HG02623 (cell line): ENCODE measurements around the gene PLSCR5.
A peak's percentile ranks its signal among the peaks of the same experiment; 100 is the strongest.

Source experiments
- ATAC-seq: cut with Tn5 transposase; IDR thresholded peaks from one replicate; pipeline ENCODE4 v1.9.1; 2021; ENCODE audit warnings: moderate library complexity; ENCODE audit not compliant: unreplicated experiment

Gene PLSCR5, protein sequence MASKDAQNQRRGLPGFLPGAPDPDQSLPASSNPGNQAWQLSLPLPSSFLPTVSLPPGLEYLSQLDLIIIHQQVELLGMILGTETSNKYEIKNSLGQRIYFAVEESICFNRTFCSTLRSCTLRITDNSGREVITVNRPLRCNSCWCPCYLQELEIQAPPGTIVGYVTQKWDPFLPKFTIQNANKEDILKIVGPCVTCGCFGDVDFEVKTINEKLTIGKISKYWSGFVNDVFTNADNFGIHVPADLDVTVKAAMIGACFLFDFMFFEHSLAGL

DNA sequence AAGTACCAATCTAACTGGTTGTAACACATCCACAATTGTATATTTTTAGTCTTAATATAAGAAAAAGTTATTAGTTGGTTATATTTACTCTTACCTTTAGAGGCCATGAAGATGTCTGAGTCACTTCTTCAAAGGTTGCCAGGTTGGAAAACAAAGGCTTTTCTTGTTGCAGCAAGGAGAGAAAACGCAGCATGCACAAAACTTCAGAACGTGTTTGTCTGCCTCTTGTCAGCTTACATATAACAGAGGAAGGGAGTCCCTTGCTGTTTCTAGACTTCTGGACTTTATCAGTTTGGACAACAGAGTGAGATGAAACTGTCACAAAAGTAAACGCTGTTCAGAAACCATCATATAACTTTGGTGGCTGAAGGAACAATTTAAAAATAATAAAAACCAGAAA is at the start of gene PLSCR5:
PLSCR5 (minus strand) TSS at position 241 of the 400 bp plus-strand sequence; CDS start at position 107, 134 bp downstream.
- no peak for ATAC-seq

DNA sequence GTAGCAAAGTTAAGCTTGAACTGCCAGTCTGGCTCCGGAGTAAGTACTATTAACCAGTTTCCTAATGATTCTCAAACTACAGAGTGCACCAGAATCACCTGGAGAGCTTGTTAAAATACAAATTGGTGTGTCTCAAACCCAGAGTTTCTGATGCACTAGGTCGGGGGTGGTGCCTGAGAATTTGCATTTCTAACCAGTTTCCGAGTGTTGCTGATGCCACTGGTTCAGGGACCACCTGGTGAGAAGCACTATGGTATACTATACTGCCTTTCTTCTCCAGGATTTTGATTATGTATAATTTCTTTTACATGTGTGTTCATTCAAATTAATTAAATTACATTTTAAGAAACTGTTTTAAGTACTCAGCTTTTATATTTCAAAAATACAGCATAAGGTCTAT is 48.8 kb upstream of the PLSCR5 start:
- ATAC-seq = no peak

DNA sequence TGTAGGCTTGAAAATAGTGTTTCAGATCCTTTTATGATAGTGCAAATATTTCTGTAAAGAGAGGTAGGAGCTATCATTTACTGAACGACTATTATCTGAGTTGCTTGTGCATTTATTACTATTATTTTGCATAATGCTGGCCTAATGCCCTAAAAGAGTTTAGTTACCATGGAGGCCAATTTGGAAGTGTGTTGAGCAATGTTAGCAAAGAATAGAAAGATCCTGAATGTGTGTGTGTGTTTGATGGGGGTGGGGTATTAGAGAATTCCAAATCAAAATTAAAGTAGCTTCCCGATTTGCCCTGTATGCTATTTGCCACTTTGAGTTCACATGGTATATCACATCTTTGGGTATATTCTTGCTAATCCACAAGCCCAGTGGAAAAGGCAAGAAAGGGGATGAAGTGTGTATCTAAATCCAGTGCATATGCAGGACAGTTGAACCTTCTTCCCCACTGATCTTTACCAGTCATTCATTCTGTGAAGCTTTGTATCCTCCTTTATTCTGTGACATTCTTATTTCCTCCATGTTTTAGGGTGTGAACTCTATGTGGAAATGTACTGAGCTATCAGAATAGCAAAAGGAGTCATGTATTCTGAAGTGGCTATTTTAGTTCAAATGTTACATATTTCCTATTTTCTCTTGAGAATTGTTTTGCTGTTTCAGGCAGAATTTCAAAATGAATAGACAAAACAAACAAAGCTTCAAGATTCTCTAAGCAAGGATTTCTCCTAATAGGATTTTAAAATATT is 45.7 kb upstream of the PLSCR5 start:
- no peak for ATAC-seq

DNA sequence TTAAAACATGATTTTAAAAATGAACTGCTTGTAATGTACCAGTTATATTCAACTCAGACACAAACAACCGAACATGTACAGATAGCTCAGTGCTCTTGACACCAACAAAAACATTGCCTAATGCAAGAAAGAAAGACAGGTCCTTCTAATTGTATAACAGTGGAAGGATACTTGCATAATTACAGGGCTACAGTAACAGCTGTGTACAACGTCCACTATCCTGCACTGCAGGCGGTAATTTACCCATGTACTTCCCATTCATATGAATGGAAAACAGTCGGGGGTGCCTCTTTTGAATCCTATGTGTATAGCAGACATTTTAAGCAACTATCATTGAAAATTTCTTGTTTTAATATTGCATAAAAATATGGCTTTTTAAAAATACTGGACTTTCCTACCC is 41.1 kb upstream of the PLSCR5 start:
- ATAC-seq = no peak

DNA sequence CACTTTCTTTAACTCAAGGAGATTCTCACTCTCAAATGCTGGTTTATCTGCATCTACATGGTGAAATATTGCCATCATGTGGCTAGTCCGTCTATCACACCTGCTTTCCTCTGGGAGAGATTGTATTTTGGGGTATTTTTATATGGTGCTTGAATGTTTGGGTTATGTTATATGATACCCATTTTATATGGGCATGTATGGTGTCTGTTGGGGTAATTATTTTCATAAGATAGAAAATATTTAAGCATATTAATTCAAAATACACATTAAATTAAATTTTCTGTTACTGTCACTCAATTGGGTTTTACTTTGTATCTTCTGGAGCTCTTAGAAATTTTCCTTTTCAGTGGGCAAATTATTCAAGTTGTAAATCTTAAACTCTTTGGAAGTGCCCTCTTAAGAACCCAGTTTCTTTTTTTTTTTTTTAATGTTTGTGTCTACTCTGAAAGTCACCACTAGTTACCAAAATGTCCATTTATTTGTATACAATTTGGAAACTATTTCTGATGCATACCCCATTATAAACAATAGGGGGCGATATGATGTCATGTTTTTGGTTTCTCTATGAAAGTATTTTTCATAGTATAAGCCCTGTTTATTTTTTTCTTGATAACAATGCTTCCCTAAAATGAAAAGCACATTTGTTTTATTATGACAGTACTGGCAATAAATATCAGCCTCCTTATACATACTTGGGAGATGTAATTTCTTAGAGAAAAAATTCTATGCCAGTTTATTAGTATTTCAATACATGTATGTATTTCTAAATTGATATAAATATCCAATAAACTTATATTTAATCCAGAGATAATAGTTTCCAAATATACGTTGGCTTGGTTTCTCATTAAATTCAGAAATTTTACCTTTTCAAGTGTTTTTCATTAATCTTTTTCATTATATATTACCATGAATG is 36.1 kb upstream of the PLSCR5 start:
- peak; percentile 76 for ATAC-seq

DNA sequence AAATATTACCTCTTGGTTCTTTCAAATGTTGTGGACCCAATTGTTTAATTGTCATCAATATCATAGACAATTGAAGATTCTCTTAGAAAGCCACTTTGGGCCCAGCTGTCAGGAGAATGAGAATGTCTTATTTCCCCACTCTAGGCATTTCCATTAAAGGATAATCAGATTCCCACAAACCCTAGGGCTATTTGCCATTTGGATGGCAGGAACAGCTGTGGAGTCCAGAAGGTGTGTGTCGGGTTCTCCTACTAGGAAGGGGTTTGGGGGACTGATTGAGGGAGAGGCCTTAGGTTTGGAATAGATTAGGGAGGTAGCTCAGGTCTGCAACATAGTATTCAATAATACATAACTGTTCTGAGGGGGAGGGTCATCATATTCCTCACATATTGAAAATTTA is 35.2 kb upstream of the PLSCR5 start:
- ATAC-seq = no peak

DNA sequence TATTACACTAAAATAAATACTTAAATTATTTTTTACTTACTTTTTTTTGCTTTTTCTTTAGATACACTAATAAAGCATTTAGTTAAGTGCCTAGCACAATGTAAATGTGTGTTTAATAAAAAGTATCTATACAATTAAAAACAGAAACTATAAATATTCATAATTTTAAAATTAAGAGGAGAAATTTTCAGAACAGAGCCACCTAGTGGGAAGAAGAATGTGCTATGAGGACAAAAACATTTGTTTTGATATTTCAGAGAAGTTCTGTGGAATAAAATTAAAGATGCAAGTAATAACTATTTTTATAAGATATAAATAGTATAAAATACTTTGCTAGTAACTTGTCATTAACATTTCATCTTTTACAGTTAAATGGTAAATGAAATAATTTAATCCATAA is 33.6 kb upstream of the PLSCR5 start:
- ATAC-seq = no peak

DNA sequence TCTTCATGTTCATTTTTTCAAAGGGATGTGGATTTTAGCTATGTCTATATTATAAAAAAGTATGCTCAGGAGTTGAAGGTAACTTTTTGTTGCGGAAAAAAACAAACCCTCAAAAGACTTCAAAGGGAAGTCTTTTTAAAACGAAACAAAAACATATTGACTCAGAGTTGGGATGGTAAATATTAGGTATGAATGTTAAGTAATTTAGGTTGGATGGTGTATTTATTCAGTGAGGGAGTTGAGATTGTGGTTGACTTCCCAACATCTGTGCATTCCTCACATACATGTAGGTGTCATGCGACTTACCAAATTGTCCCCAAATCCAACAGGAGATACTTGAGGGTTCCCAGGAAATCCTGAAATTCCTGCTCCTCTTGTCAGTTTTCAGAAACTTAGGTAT is 32.7 kb upstream of the PLSCR5 start:
- ATAC-seq = no peak

DNA sequence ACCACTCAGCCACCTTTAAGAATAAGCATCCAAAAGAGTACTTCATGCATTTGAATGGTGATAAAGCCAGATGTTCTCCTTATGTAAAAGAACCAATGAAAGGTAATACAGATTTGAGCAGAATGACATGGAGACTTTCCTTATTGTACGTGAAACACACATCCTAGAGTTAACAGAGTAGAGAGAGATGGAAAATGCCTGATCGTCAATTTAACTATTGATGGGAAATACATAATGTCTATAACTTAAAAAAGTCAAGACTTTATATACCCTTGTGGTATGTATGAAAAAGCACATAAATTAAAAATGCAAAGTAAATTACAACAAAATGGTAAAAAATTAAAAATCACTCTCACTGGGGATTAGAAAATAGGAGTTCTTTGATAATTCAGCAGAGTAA is 31.7 kb upstream of the PLSCR5 start:
- no peak for ATAC-seq

DNA sequence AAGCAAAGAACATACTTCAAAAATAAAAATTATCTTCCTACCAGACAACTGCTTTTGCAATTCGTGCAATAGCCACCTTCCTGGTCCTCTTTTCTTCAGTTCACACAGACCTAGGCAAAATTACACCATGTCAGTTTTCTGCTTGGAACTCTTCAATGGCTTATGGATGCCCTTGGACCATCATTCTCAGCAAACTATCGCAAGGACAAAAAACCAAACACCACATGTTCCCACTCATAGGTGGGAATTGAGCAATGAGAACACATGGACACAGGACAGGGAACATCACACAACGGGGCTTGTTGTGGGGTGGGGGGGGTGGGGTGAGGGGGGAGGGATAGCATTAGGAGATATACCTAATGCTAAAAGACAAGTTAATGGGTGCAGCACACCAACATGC is 29.2 kb upstream of the PLSCR5 start:
- no peak for ATAC-seq

DNA sequence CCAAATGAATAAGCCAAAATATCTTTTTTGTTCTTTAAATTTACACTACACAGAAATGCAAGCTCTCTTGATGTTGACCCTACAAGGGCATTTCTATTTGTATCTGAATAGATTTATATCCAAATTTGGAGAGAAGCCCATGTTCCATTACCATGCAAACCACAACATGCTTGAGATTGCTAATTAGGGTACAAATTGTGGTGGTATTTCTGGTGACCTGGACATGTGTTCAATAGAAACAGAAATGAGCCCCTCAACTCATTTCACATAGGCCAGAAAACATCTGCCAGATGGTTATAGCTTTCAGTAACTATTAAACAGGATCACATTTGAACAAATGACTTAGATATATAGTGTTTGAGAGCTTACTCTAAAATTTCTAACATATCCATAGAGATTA is 23.5 kb upstream of the PLSCR5 start:
- ATAC-seq = no peak

DNA sequence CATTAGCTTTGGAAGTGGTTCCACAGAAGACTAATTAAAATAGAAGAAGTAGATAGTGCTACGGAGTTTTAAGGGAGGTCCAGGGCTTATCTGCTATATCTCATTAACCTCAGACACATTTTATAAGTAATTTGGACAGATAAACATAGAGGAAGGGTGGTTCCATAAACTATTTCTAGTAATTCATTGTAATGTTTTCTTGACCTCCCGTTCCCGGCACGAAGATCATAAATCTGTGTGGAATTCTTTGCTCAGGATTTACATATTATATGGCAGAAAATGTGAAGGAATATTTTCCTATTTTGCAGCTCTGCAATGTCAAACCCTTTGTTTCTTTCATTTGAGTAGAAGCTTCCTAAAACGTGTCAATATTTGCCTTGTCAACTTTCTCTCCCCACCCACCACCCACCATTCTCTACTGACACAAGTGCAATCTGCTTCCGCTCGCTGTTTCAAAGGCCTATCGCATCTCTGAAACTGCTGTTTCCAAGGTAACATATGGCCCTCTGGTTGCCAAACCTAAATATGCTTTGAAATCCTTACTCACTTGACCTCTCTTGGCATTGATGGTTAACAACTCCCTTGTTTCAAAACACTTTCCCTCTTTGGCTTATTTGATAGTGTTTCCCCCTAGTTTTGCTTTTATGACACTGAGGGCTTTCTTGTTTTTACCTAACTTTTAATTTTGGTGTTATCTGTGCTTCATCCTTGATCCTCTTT is 21.4 kb upstream of the PLSCR5 start:
- no peak for ATAC-seq

DNA sequence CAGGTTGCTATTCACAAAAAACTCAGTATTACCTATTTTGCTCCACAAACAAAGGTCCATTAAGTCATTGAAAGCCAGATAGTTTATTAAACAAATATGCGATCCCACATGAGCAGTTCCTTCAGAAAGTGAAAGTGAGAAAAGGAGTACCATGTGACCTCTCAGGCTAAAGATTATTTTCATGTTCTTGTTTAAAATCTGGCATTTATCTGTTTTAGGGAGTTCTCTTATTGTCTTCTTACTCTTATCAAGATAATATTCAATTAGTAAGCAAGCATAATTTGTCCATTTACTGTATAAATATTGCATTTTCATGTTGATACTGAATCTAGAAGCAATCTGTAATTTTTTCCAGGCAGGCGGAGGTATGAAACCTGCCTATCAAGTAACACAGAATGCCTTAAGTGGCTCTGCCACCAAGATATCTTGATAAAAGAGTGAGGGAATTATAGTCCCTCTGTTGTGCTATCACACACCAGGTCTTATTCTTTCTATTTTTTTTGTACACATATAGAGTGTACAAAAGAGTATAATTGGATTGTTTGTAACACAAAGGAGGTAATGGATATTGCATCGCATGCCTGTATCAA is 20.1 kb upstream of the PLSCR5 start:
- ATAC-seq = peak; percentile 62

DNA sequence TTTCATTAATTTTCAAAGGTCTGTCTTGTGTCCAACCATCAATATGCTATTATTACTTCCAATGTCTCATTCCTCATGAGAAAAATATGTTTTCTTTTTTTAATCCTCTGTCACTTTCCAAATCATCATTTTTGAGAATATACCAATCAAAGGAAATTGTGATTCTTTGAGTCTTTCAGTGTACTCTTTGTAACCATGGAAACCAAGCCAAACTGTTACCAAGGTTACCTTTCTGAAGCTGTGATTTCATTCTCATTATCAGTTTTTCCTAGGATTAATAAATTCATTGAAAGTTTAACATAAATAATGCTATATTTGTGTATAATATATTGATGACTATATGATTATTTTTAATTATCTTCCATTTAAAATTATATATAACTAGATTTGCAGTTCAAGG is 16.6 kb upstream of the PLSCR5 start:
- ATAC-seq = no peak

DNA sequence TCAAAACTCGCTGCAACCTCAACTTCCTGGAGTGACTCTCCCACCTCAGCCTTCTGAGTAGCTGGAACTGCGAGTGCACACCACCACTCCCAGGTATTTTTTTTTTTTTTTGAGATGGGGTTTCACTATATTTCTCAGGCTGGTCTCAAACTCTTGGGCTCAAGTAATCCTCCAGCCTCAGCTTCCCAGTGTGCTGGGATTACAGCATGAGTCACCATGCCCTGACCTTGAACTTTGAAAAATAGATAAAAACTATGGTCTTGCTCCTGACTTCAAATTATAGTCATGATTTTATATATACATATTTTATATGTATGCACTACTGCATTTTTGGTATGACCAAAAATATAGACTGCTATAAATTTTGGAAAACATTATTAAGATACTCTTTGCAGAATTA is 6.9 kb upstream of the PLSCR5 start:
- ATAC-seq = no peak

DNA sequence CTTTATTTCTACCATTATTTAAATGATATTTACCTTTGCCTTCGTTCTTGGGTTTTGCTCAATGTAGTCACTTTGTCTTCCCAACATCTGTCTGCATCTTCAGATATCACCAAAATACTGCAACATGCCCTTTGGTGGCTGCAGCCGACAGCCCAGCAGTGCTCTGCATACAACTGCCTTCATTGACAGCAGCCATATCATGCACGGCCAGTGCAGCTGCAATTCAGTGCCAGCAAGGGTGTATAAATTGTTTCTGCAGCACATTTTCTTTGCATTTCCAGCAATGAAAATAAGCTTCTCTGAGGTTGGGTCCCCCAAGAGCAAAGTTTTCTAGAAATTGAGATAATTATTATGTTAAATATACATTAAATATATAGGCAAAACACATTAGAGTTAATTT is 6.0 kb upstream of the PLSCR5 start:
- ATAC-seq = no peak

DNA sequence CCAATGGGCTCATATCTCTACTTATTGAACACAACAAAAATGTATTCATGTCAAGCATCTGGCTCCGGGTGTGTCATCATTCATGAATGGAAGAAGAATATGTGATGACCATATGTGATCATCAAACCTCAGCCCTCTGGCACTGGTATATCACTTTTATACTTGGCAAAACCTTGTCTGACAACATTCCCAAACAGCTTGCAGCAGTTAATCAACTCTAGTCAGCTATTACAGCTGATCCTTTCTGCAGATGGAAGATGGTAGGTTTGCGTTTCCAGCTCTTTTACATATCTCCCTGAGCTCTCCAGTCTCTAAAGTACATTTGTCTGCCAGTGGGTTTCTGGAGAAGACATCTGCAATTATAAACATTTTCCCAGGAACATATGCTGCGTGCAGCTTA is 6.6 kb downstream of the PLSCR5 start:
- ATAC-seq = no peak

DNA sequence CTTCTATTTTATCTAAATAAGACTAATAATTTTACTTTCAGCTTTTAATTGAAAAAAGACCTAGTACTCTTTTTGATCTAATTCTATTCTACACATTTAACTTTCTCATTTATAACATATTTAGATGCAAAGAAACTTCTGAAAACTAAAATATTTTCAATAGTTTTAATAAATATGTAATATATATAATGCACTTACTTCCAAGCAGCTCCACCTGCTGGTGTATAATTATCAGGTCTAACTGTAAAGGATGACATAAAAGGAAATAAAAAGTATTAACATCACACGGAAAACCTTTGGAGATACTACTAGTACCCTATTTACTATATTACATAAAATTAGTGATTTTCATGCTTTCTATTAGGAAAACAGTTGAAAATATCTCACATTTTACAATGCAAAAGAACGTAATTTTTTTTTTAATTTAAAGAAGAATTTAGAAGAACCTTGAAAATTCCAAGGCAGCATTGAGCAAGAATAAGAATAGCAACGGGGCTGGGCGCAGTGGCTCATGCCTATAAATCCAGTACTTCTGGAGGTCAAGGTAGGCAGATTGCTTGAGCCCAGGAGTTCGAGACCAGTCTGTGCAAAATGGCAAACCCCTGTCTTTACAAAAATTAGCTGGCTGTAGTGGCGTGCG is 10.2 kb downstream of the PLSCR5 start:
- ATAC-seq = no peak

DNA sequence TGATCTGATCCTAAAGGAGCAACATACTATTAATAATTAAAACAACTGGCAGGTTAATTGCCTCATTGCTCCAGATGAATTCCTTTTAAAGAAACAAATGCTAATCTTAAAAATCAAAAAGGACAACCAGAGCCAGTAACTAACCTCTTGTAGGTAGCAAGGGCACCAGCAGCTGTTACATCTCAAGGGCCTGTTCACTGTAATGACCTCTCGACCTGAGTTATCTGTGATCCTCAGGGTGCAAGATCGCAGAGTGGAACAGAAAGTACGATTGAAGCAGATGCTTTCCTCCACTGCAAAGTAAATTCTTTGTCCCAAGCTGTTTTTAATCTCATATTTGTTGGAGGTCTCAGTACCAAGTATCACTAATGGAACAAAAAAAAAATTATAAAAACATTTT is 11.4 kb downstream of the PLSCR5 start:
- no peak for ATAC-seq

DNA sequence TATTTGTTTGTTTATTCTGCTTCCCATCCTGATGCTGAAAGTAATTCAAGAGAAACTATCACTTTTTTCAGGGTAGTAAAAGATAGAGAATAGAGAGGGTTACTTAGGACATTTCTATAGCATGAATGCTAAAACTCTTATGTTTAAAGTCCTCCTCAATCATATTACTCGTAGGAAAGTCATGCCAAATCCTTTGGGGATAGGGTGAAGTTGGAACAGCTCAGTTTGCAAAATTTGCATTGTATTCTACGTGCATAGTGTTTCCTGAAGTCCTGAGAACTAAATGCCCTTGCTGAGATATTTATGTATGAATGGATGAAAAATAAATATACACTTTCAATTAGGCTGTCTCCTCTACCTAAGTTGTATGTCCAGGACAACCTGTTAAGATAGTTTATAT is 14.6 kb downstream of the PLSCR5 start:
- ATAC-seq = no peak
